Hematopoietic multipotent progenitor cell treated with erythropoietin and hydrocortisone succinate and interleukin-3 and kit ligand, for 15 days (in vitro differentiated cells): ENCODE results near the gene CD4.

ENCODE experiments used
- DNase-seq: peaks from one replicate; pipeline ENCODE4 v3.0.0-alpha.2; 2015; ENCODE audit warnings: low spot score

Gene CD4

DNA sequence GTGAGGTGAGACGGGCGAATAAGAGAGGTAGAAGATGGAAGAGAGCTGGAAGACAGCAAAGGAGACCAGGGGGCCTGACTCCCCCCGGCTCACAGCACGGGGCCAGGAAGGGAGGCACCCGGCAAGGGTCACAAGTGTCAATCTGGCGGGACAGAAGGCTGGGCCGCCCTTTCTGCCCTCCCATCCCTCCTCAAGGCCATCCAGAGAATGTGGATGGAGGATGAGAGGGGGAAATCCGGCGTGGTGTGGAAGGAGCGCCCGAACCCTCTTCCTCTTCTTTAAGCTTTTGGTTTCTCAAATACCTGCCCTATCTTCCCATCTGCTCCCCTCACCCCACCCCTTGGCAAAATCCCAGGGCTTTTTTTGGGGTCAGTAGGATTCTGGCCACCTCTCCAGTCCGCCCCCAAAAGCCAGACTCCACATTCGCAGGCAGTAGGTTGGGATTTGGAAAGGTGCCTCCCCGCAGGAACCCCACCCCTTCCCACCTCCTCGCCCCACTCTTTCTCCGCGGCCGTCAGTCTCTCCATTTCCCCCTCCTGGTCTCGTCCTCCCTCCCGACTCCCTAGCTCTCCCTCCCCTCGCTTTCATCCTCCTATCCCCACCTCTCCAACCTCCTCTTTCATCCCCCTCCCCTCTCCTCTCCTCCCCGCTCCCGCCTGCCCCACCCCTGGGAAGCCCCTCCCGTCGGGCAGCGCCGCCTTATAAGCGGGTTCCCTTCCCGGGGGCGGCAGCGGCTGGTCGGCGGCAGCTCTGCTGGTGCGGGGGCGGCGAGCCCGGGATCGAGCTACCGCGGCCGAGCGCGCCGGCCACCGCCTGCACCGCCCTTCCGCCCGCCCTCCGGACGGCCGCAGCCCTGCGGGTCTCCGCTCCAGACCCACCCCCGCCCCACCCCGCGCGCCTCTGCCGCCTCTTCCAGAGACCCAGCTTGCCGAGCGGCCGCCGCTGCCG is 23.4 kb upstream of the CD4 start, which contains the start of gene PTMS:
TSS of gene PTMS (plus strand) at position 730 of the 948 bp plus-strand sequence. CDS start 343 bp downstream, outside the sequence.
- DNase-seq, result peak; percentile 29

DNA sequence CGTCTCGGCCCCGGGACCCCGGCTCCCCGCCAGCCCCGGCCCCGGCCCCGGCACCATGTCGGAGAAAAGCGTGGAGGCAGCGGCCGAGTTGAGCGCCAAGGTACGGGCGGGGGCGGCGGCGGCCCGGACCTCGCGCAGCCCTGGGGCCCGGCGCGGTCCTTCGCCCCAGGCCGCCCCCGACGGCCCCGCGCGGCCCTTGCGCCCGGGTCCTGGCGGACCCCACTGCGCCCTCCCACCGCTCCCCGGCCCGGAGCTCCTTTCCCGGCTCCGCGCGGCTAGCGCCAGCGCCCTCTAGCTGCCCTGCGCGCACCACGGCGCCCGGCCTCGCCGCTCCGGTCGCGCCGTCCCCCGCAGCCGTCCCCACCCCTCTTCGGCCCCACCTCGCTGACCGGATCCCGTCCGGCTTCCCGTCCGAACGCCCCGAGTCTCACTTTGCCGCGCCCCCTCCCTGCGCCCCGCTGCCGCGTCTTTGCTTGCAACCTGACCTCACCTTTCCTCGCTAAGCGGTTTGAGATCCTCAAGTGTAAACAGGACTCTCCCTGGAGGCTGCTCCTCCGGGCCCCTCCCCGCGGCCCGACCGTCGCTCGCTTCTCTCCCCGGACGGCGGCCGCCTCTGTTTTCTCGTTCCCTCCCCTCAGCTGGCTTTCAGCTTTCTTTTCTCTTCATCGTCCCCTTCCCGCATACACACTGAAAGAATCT is 22.5 kb upstream of the CD4 start:
- DNase-seq, result peak; percentile 69

DNA sequence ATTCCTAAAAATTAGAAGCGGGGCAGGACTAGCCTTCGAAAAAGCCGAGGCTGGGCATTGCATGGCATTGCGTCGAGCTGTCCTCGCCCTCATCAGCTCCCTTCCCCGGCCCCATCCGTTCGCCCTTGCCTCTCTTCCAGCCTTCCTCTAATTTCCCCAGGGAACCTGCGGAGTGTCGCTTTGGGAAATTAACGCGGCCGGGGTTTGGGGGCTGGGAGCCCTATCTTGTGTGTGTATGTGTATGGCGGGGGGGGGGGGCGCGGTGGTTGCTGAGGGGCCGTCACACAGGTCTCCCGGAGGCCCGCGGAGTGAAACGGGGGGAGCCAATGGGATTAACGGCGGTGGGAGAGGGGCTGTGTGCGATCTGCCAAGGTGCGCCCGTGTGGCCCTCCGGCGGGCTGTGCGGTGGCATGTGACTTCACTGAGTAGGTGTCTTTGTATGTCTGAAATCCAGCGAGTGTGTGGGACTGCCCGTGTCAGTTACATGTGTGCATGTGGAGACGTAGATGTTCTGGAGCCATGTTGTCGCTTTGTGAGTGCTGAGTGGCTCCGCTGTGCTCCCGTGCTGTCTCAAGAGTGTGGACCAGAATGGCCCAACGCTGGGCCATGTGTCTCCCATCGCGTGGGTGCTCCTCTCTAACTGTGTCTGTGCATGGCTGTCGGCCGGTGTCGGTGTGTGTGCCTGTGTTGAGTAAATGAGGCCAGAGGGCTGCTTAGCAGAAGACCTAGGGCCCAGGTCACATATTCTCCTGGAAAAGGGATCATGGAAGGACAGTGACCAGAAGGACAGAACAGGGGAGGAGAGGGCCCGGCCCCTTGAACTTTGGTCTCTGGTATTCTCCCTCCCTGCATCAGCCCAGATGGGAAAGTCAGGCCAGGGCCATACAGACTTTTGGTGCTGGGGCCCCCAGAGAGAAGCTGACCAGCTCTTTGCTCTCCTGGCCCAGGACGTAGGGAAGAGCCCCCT is 21.7 kb upstream of the CD4 start:
- no peak for DNase-seq

GRCh38 chr12:6768437-6768914 is 20.9 kb upstream of the CD4 start:
- no peak for DNase-seq

DNA sequence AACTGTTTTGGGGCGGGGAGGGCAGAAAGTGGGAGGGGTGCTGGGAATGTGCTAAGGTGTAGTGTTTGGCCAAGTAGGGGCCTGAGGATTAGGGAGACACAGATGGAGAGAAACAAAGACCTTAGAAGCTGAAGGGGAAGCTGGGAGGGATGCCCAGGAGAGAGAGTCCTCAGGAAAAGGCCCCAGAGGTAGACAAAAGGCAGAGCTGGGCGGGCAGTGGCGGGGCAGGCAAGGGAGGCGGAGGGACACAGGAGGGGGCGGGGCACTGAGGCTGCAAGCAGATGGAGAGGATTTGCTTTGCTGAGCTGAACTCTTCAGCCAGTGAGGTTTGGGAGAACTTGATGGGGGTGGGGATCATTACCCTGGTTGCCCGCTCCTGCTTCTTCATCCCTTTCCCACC is 20.3 kb upstream of the CD4 start:
- DNase-seq, result peak; percentile 50

DNA sequence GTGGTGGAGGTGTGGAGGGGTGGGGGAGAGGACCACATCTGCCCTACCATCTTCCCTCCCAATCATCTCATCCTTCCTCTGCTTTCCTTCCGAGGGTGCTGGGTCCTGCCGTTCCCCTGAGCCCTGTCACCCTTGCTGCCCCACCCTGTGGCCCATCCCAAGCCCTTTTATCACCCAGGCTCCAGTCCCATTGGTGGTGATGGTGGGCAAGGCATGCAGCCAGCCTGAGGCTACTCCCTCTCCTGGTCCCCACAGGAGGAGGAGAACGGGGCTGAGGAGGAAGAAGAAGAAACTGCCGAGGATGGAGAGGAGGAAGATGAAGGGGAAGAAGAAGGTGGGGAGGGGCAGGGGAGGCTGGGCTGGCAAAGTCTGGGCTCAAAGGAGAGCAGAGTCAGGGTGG is 19.7 kb upstream of the CD4 start:
- peak; percentile 50 for DNase-seq

DNA sequence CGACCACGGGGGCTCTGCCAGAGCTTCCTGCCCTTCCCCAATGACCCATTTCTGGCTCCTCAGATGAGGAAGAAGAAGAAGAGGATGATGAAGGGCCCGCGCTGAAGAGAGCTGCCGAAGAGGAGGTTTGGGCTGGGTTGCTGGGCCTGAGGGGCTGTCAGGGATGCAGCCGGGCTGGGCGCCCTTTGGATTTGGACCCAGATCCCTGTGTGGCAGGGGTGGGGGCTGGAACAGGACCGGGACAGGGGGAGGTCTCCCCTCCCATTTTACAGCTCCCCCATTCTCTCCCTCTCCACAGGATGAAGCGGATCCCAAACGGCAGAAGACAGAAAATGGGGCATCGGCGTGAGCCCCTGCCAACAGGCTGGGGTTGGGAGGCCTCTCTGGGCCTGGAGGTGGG is 19.2 kb upstream of the CD4 start:
- DNase-seq, result no peak

GRCh38 chr12:6770600-6770999 is 18.7 kb upstream of the CD4 start:
- no peak for DNase-seq

- no peak for DNase-seq
Observed at GRCh38 chr12:6771091-6771495, 18.2 kb upstream of the CD4 start.

GRCh38 chr12:6771509-6772330 is 17.6 kb upstream of the CD4 start:
- DNase-seq, result no peak

GRCh38 chr12:6772331-6772695 is 17.0 kb upstream of the CD4 start, which contains the start of gene LAG3:
TSS of gene LAG3 (plus strand) at chr12:6772520. CDS start at chr12:6772853, 333 bp downstream.
- DNase-seq, result no peak

DNA sequence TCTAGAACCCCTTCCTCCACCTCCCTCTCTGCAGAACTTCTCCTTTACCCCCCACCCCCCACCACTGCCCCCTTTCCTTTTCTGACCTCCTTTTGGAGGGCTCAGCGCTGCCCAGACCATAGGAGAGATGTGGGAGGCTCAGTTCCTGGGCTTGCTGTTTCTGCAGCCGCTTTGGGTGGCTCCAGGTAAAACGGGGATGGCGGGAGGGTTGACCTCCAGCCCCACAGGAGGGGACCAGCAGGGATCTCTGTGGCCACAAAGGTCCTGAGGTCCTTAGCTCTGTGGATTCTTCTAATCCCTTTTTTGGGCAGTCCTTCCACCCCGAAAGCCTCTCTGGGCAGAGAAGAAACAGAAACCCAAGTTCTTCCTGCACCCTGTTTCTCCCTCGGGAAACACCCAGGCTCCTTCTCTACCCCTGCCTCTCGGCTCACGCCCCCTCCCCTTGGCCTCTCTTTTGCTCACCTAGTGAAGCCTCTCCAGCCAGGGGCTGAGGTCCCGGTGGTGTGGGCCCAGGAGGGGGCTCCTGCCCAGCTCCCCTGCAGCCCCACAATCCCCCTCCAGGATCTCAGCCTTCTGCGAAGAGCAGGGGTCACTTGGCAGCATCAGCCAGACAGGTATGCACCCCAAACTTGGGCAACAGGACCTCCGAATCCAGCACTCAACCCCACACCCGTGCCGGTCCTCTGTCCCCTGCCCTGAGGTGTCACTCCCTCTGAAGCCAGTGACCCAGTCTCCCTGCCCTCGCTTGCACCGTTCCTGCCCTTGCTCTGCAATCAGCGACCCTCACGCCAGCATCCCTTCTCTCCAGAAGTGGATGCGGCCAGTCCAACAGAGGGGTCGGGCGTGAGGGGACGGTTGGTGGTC is 16.4 kb upstream of the CD4 start:
- DNase-seq, result no peak

- no peak for DNase-seq
Observed at GRCh38 chr12:6773590-6774351, 15.6 kb upstream of the CD4 start.

- DNase-seq, result no peak
Observed at GRCh38 chr12:6774499-6775062, 14.7 kb upstream of the CD4 start.

GRCh38 chr12:6775185-6776174 is 13.8 kb upstream of the CD4 start:
- no peak for DNase-seq

- DNase-seq, result no peak
Observed at GRCh38 chr12:6777386-6777785, 11.9 kb upstream of the CD4 start.

GRCh38 chr12:6778217-6778573 is 11.1 kb upstream of the CD4 start:
- DNase-seq, result no peak
